GM12878 (cell line): ENCODE results near the gene SKIL. TPM values are rescaled to one million over a fixed set of nuclear protein-coding genes. Genes with fewer than 3 reads are reported as not detected.

ENCODE experiments used
- ATAC-seq: fragments of 200-7000 bp; cut with Tn5 transposase; 3 replicates; pipeline ENCODE4 v1.9.1; 2020; ENCODE audit warnings: mild to moderate bottlenecking, moderate library complexity
- BruUV-seq: library from RNA; stranded (reverse); fragments of 400-500 nt; replicated peaks from 2 replicates; lab custom pipeline; 2021; lab: Mats Ljungman, UMichigan
- CTCF ChIA-PET: fragments of 300-600 bp; sonication (Branson Sonifier 250); formaldehyde crosslinking; extraction: SDS; loops from one replicate; lab custom pipeline; 2021; ENCODE audit warnings: inconsistent platforms; lab: Yijun Ruan, JAX
- POLR2A ChIA-PET: fragments of 350-600 bp; formaldehyde crosslinking; extraction: SDS; loops from one replicate; lab custom pipeline; 2021; ENCODE audit warnings: inconsistent platforms; lab: Charles Lee
- RAD21 ChIA-PET: fragments of 300-600 bp; sonication (Branson Sonifier 250); formaldehyde crosslinking; loops from one replicate; lab custom pipeline; 2023; ENCODE audit warnings: antibody characterized with exemption; ENCODE audit not compliant: unreplicated experiment; lab: Charles Lee
- SMC1A ChIA-PET: fragments of 300-600 bp; sonication (Branson Sonifier 250); formaldehyde crosslinking; loops from one replicate; lab custom pipeline; 2023; ENCODE audit not compliant: unreplicated experiment, uncharacterized antibody; lab: Charles Lee
- DNase-seq: peaks from one replicate; pipeline ENCODE4 v3.0.0-alpha.2; 2011; ENCODE audit warnings: low read depth, low spot score
- FAIRE-seq: peaks from 3 replicates; lab custom pipeline; 2011; peaks lifted over from hg19 to GRCh38; lab: Jason Lieb, UNC
- H2AFZ ChIP-seq: 2 replicates; pipeline ENCODE4 v1.6.0; 2011; ENCODE audit warnings: low read depth, low read length, control low read depth; ENCODE audit not compliant: control insufficient read depth
- H3K27ac ChIP-seq: 2 replicates; pipeline ENCODE4 v1.5.1; 2011; ENCODE audit warnings: control low read depth; ENCODE audit not compliant: control insufficient read depth, insufficient read depth
- H3K27me3 ChIP-seq, 2 experiments: replicated peaks in 1 of 2; 2 replicates each; pipeline versions ENCODE4 v1.6.0 to v1.6.1; 2011; ENCODE audit warnings: low read length in 1 of 2; ENCODE audit not compliant: control insufficient read depth in 2 of 2, insufficient read depth in 2 of 2
- H3K36me3 ChIP-seq, 2 experiments: 2 replicates each; pipeline ENCODE4 v1.5.1; 2011; ENCODE audit warnings: low read length in 1 of 2; ENCODE audit not compliant: control insufficient read depth in 2 of 2, insufficient read depth in 2 of 2
- H3K4me1 ChIP-seq: 2 replicates; pipeline ENCODE4 v1.6.1; 2011; ENCODE audit warnings: mild to moderate bottlenecking, low read length, moderate library complexity, mixed read lengths; ENCODE audit not compliant: control insufficient read depth, insufficient read depth
- H3K4me2 ChIP-seq: 2 replicates; pipeline ENCODE4 v1.6.0; 2011; ENCODE audit warnings: control low read depth; ENCODE audit not compliant: control insufficient read depth, insufficient read depth
- H3K4me3 ChIP-seq: fragments of 200-600 bp; sonication (generic); 2 replicates; pipeline ENCODE4 v1.5.1; 2016
- H3K79me2 ChIP-seq: 2 replicates; pipeline ENCODE4 v1.6.0; 2011; ENCODE audit warnings: low read length; ENCODE audit not compliant: control insufficient read depth, insufficient read depth
- H3K9ac ChIP-seq: 2 replicates; pipeline ENCODE4 v1.8.0; 2011; ENCODE audit warnings: low read length, control low read depth, mixed read lengths; ENCODE audit not compliant: control insufficient read depth, insufficient read depth
- H3K9me3 ChIP-seq: replicated peaks from 3 replicates; pipeline ENCODE4 v1.5.1; 2011; ENCODE audit warnings: mild to moderate bottlenecking, low read length; ENCODE audit not compliant: control insufficient read depth, insufficient read depth
- H4K20me1 ChIP-seq: 2 replicates; pipeline ENCODE4 v1.6.0; 2011; ENCODE audit not compliant: control insufficient read depth, insufficient read depth
- CHD1 ChIP-seq: IDR thresholded peaks from 2 replicates; pipeline ENCODE4 v1.6.1; 2012; ENCODE audit warnings: low read depth, low read length, improper control_type of control experiment
- CHD2 ChIP-seq: IDR thresholded peaks from 2 replicates; pipeline ENCODE4 v1.6.1; 2011; ENCODE audit warnings: low read depth, low read length, improper control_type of control experiment, borderline replicate concordance
- HDAC6 ChIP-seq: fragments of 200-600 bp; sonication (generic); IDR thresholded peaks from one replicate; pipeline ENCODE4 v1.8.0; 2017; ENCODE audit warnings: antibody characterized with exemption; ENCODE audit not compliant: unreplicated experiment
- IRF5 ChIP-seq: fragments of 450-650 bp; IDR thresholded peaks from 2 replicates; pipeline ENCODE4 v1.6.1; 2017; ENCODE audit warnings: borderline replicate concordance
- MEF2B ChIP-seq: fragments of 450-650 bp; IDR thresholded peaks from 2 replicates; pipeline ENCODE4 v1.6.1; 2018; ENCODE audit warnings: mild to moderate bottlenecking, moderate library complexity; ENCODE audit not compliant: partially characterized antibody, poor library complexity, severe bottlenecking
- NBN ChIP-seq: fragments of 450-650 bp; IDR thresholded peaks from 2 replicates; pipeline ENCODE4 v1.6.1; 2016
- NR2F1 ChIP-seq: fragments of 450-650 bp; conservative IDR thresholded peaks from 2 replicates; pipeline ENCODE4 v1.6.1; 2017; ENCODE audit warnings: mild to moderate bottlenecking
- STAT1 ChIP-seq: fragments of 450-650 bp; conservative IDR thresholded peaks from 2 replicates; pipeline ENCODE4 v1.6.1; 2014; ENCODE audit warnings: antibody characterized with exemption, mild to moderate bottlenecking
- TBL1XR1 ChIP-seq: IDR thresholded peaks from 2 replicates; pipeline ENCODE4 v1.6.1; 2012; ENCODE audit warnings: low read depth, low read length, improper control_type of control experiment
- ZNF274 ChIP-seq: IDR thresholded peaks from one replicate; pipeline ENCODE4 v1.8.0; 2011; ENCODE audit not compliant: insufficient read length, insufficient read depth
- WGBS: methylation state at CpG from one replicate; pipeline ENCODE4 v1.1.6; 2016; ENCODE audit warnings: low lambda C conversion rate; ENCODE audit not compliant: insufficient replicate concordance, insufficient coverage; ENCODE audit errors: missing lambda C conversion rate; 5-methylcytosine and 5-hydroxymethylcytosine counted together
- in situ Hi-C: fragments of 300-500 bp; cut with MboI; formaldehyde crosslinking; loops from 9 replicates; pipeline ENCODE4 v1.14.3; 2018; ENCODE audit warnings: mixed read lengths
- intact Hi-C: fragments of 100-400 bp; cut with micrococcal nuclease; formaldehyde crosslinking; loops from one replicate; pipeline ENCODE4 v1.14.2; 2022; ENCODE audit not compliant: unreplicated experiment
- polyA plus RNA-seq, 11 experiments: library from polyadenylated mRNA; depleted of rRNA in 4 of 11; unstranded in 6 of 11; stranded (reverse) in 5 of 11; fragments of >200 nt; fragmentation: Nextera tagmentation in 4 of 11; fragmentation: Illumina TruSeq in 1 of 11; extraction: Ambion mirVana in 4 of 11; extraction: Trizol in 1 of 11; gene quantifications; 1 replicate in 1 of 11; 2 replicates in 10 of 11; pipeline versions ENCODE4 v1.2.1 to v1.2.3, GENCODE V29; 2011 to 2016; ENCODE audit warnings: inconsistent platforms in 2 of 11, missing spikeins in 2 of 11, low read depth in 1 of 11
- total RNA-seq, 4 experiments: library from RNA; depleted of rRNA in 3 of 4; stranded (reverse); fragments of >200 nt in 3 of 4; fragmentation: Illumina TruSeq in 1 of 4; extraction: Trizol in 1 of 4; gene quantifications; 2 replicates each; pipeline versions ENCODE4 v1.2.1 to v1.2.3, GENCODE V29; 2013 to 2021
- TF ChIP-seq, protein P1 (sequence below): IDR thresholded peaks from 2 replicates; pipeline ENCODE4 v1.6.1; 2011; ENCODE audit warnings: borderline replicate concordance, low read depth, mild to moderate bottlenecking, moderate library complexity, low read length; ENCODE audit not compliant: insufficient read depth, poor library complexity, severe bottlenecking
- TF ChIP-seq, protein P2 (sequence below), 3 experiments: IDR thresholded peaks in 2 of 3; conservative IDR thresholded peaks in 1 of 3; 2 replicates each; pipeline ENCODE4 v1.5.1; 2011; ENCODE audit warnings: low read depth in 3 of 3, low read length in 3 of 3, mild to moderate bottlenecking in 3 of 3, control low read depth in 2 of 3, moderate library complexity in 2 of 3, inconsistent platforms in 1 of 3, mixed read lengths in 1 of 3; ENCODE audit not compliant: control insufficient read depth in 2 of 3, insufficient read depth in 1 of 3; ENCODE audit errors: extremely low read depth in 1 of 3

Gene SKIL
- total and polyA plus RNA-seq, 10 of the 15 experiments (the other 5 are each of a cell fraction or from before 2014, with no cell fraction given) = 2.7 to 14.8 (median 6.7) TPM

- no TSS peak for BruUV-seq
These were observed 36.0 kb upstream of the SKIL start for GRCh38 chr3:170321321-170322034.

More at GRCh38 chr3:170321321-170322034, 36.0 kb upstream of the SKIL start:
- TF ChIP-seq TBL1XR1 = no peak
- TF ChIP-seq NBN = no peak
- TF ChIP-seq CHD2 = no peak
- no peak for TF ChIP-seq CHD1
- no peak for TF ChIP-seq ZNF274
- TF ChIP-seq, protein P1, sequence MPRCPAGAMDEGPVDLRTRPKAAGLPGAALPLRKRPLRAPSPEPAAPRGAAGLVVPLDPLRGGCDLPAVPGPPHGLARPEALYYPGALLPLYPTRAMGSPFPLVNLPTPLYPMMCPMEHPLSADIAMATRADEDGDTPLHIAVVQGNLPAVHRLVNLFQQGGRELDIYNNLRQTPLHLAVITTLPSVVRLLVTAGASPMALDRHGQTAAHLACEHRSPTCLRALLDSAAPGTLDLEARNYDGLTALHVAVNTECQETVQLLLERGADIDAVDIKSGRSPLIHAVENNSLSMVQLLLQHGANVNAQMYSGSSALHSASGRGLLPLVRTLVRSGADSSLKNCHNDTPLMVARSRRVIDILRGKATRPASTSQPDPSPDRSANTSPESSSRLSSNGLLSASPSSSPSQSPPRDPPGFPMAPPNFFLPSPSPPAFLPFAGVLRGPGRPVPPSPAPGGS = no peak
- no peak for TF ChIP-seq STAT1
- TF ChIP-seq NR2F1 = no peak
- TF ChIP-seq MEF2B = no peak
- no peak for TF ChIP-seq IRF5
- no peak for TF ChIP-seq HDAC6
- TF ChIP-seq, protein P2, sequence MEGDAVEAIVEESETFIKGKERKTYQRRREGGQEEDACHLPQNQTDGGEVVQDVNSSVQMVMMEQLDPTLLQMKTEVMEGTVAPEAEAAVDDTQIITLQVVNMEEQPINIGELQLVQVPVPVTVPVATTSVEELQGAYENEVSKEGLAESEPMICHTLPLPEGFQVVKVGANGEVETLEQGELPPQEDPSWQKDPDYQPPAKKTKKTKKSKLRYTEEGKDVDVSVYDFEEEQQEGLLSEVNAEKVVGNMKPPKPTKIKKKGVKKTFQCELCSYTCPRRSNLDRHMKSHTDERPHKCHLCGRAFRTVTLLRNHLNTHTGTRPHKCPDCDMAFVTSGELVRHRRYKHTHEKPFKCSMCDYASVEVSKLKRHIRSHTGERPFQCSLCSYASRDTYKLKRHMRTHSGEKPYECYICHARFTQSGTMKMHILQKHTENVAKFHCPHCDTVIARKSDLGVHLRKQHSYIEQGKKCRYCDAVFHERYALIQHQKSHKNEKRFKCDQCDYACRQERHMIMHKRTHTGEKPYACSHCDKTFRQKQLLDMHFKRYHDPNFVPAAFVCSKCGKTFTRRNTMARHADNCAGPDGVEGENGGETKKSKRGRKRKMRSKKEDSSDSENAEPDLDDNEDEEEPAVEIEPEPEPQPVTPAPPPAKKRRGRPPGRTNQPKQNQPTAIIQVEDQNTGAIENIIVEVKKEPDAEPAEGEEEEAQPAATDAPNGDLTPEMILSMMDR (IDR thresholded peaks at IDR 0.05 in 2 of 3, conservative IDR thresholded peaks at IDR 0.05 in 1 of 3; ENCODE audit: control insufficient read depth in 2 of 3, extremely low read depth in 1 of 3, insufficient read depth in 1 of 3, low read depth in 3 of 3, low read length in 3 of 3) = no peak
- TF ChIP-seq, all 136 proteins: peak for 0
- in situ Hi-C loops (no loop called here), intact Hi-C loops (no loop called here)
- no peak for DNase-seq
- ATAC-seq = no peak
- Histone ChIP-seq H3K9me3 (no peaks in the 10 kb centered on the region; the same call in 2 of the 3 replicates), H3K4me1 (no peaks in the 10 kb centered on the region), H3K9ac (no peak overlapping the region), H4K20me1 (no peaks in the 10 kb centered on the region), H2AFZ (no peak overlapping the region), H3K27ac (no peak overlapping the region), H3K79me2 (no peaks in the 10 kb centered on the region), H3K36me3 (no peaks in the 10 kb centered on the region), H3K4me2 (no peak overlapping the region), H3K4me3 (no peak overlapping the region), H3K27me3 (no peaks in the 10 kb centered on the region)
- no peak for FAIRE-seq
- ChIA-PET POLR2A (interaction anchor here (0.7 kb wide), 1 partner anchor 72 kb away, joined by 6 read pairs; no protein-coding TSS in a partner anchor), CTCF (no interaction called here), SMC1A (interaction anchor here (0.7 to 2.0 kb wide), 4 partner anchors 14 to 380 kb away, joined by 3 to 9 read pairs (median 4); no protein-coding TSS in a partner anchor), RAD21 (no interaction called here)
- WGBS = 63% methylated on average over 11 of the region's 11 CpGs
